Retinal pigment epithelial cell (primary cell): Measurements from ENCODE around the gene TMPRSS5.
"Not testable (repeated sequence)": the region's sequence is repeated elsewhere in the genome, so short reads cannot be mapped to it uniquely, and the experiment has no call there.

Source experiments
- DNase-seq: peaks from one replicate; pipeline ENCODE4 v3.0.0-alpha.2; 2010; ENCODE audit warnings: low read depth
- H3K4me3 ChIP-seq: 2 replicates; pipeline ENCODE4 v1.5.1; 2011; ENCODE audit warnings: mild to moderate bottlenecking, low read length, control low read depth, moderate library complexity
- TF ChIP-seq, protein P1 (sequence below): conservative IDR thresholded peaks from 2 replicates; pipeline ENCODE4 v1.5.1; 2011; ENCODE audit warnings: low read depth, low read length, control low read depth, inconsistent platforms

TMPRSS5 gene

DNA sequence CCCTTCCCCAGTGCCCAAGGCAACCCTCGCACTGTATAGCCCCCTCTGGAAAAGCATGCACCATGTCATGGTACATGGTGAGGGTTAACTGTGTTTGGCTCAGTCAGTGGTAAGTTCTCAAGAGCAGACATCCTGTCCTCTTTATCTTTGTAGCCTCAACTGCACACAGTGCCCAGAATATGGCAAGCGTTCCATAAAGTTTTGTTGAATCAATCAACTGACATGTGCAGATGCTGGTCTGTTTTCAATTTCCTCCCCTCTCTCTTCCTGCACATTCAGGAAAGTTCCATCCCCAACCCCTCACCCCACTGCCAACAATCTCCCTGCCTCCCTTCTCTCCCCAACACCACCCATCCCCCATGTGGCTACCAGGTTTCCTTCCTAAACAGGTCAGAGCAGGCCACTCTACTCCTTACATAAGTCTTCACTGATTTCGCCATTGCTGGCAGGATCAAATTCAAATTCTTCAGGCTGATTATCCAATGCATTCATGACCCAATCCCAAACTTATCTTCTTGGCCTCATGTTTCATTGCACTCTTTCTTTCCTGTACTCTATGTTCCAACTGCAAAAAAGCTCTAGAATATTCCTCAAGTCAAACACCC, 15.5 kb upstream of the TMPRSS5 start:
- H3K4me3 ChIP-seq, result no peak overlapping the region
- DNase-seq, result no peak
- TF ChIP-seq, protein P1, sequence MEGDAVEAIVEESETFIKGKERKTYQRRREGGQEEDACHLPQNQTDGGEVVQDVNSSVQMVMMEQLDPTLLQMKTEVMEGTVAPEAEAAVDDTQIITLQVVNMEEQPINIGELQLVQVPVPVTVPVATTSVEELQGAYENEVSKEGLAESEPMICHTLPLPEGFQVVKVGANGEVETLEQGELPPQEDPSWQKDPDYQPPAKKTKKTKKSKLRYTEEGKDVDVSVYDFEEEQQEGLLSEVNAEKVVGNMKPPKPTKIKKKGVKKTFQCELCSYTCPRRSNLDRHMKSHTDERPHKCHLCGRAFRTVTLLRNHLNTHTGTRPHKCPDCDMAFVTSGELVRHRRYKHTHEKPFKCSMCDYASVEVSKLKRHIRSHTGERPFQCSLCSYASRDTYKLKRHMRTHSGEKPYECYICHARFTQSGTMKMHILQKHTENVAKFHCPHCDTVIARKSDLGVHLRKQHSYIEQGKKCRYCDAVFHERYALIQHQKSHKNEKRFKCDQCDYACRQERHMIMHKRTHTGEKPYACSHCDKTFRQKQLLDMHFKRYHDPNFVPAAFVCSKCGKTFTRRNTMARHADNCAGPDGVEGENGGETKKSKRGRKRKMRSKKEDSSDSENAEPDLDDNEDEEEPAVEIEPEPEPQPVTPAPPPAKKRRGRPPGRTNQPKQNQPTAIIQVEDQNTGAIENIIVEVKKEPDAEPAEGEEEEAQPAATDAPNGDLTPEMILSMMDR, result no peak

- not testable (repeated sequence) for DNase-seq
Observed at GRCh38 chr11:113720478-113720877, 14.4 kb upstream of the TMPRSS5 start.

GRCh38 chr11:113715882-113716625, 9.9 kb upstream of the TMPRSS5 start:
- TF ChIP-seq, protein P1, result no peak
- no peak for DNase-seq

More at GRCh38 chr11:113720478-113720877, 14.4 kb upstream of the TMPRSS5 start:
- H3K4me3 ChIP-seq, result not testable (repeated sequence)

DNA sequence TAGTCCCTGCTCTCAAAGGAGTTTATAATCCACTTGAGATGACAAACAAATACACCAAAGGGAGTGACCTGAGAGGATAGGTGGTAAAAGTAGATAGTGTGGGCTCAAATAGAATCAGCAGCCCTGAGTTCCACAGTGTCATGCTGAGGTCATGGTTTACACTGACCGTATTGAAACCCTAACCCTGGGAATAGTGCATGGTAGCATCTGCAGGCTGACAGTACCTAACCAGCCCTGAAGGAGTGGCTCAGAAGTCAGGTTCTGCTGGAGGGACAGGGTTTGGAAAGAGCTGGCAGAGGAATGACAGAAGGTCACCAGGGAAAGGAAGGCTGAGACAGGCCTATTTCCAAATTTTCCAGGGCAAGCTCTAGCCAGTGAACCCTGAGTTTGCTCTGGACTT, 9.2 kb upstream of the TMPRSS5 start:
- TF ChIP-seq, protein P1, result no peak
- DNase-seq, result no peak
- H3K4me3 ChIP-seq, result no peak overlapping the region

More at GRCh38 chr11:113715882-113716625, 9.9 kb upstream of the TMPRSS5 start:
- H3K4me3 ChIP-seq, result no peak overlapping the region

DNA sequence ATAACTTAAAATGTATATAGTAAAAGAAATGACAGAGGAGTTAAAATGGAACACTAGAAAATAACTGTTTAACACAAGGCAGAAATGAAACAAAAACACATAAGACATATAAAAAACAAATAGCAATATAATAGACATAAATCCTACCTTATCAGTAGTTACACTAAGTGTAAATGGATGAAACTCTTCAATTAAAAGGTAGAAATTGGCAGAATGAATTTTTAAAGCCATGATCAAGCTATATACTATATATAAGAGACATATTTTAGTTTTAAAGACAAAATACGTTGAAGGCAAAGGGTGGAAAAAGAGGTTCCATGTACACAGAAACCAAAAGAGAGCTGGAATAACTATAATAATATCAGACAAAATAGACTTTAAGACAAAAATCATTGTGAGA, 4.9 kb upstream of the TMPRSS5 start:
- DNase-seq, result no peak
- no peak overlapping the region for H3K4me3 ChIP-seq
- TF ChIP-seq, protein P1, result no peak

DNA sequence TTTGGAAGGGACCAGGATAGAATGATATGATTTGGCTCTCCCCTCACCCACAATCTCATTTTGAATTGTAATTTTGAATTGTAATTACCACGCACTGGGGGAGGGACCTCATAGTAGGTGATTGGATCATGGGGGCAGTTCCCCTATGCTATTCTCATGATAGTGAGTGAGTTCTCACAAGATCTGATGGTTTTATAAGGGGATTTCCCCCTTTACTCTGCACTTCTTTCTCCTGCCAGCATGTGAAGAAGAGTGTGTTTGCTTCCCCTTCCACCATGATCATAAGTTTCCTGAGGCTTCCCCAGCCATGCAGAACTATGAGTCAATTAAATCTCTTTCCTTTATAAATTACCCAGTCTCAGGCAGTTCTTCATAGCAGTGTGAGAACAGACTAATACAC, 2.6 kb downstream of the TMPRSS5 start:
- not testable (repeated sequence) for H3K4me3 ChIP-seq, DNase-seq

DNA sequence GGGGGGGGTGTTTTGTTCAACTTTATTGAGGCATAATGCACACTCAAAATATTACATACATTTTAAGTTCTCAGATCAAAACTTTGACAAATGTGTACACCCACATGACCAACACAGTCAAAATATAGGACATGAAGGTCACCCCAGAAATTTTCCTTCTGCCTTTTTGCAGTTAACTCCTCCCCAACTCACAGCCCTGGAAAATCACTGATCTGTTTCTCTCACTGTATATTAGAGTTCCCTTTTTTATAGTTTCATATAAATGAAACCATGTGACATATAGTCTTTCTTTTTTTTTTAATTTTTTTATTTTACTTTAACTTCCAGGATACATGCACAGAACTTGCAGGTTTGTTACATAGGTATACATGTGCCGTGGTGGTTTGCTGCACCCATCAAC, 4.6 kb downstream of the TMPRSS5 start:
- no peak overlapping the region for H3K4me3 ChIP-seq
- no peak for DNase-seq
- TF ChIP-seq, protein P1, result no peak

- TF ChIP-seq, protein P1, result no peak
- no peak for DNase-seq
- no peak overlapping the region for H3K4me3 ChIP-seq
Observed at GRCh38 chr11:113698515-113698914, 7.6 kb downstream of the TMPRSS5 start.
